ENCODE measurements around the gene GDPD5.

The GDPD5 gene

DNA sequence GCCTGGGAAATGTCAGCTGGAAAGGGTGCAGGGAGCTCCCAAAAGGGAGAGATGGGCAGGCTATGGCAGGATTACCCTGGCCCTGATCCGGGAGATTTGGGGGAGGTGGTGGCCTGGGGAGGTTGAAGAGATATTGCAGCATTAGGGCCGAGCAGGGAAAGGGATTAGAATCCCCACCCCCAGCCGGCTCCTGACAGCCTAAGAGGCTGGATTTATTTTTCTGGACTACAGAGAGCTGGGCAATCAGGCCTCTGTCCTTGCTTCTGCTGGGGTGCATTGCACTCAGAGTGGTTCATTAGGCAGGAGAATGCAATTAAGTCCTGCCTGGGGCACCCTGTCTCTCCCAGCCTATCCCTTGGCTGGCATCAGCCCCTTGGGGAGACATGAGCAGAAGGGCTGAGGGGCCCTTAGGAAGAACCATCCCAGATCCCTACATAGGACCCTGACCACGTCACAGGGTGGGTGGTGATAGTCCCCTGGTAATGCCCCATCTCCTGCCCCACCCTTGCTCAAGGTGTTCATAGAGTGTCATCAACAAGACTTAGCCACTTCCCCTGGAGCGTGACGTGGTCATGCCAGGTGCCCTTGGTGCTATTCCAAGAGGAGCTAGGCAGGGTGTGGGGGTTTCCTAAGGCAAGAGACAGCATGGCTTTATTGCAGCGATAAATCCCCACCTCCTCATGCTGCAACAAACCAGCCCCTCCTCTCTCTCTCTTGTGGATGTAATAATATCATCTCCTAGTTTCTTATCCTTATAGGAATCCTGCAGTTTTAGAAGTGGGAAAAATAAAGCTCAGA, 54.4 kb downstream of the GDPD5 start:
- no peak for DNase-seq (ENCODE audit: low read depth, low spot score)

- no peak for DNase-seq (ENCODE audit: low read depth, low spot score)
Measured at GRCh38 chr11:75470476-75471080, 55.2 kb downstream of the GDPD5 start.

- DNase-seq (ENCODE audit: low read depth, low spot score): no peak
Measured at GRCh38 chr11:75469785-75470405, 55.8 kb downstream of the GDPD5 start.

- peak; percentile 76 for DNase-seq (ENCODE audit: low read depth, low spot score)
Measured at GRCh38 chr11:75468534-75469340, 57.0 kb downstream of the GDPD5 start.

DNA sequence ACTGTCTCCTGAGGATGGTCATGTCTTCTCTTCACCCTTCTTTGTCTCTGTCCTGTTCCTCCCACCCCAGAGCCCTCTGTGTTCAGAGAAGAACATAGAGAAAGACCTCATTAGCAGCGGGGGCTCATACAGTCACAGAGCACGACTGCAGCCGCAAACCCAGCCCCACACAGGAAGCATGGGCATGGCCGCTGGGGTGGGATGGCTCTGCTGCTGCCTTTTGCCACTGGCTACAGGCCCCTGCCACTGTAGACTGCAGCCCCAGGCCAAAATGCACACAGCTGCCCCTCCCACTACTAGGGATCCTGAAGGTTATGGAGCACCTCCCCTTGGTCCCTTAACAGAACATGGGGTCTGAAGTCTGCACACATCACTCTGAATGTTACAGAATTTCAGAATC, 57.9 kb downstream of the GDPD5 start:
- no peak for DNase-seq (ENCODE audit: low read depth, low spot score)

- DNase-seq (ENCODE audit: low read depth, low spot score): no peak
Measured at GRCh38 chr11:75467311-75467710, 58.4 kb downstream of the GDPD5 start.

- peak; percentile 36 for DNase-seq (ENCODE audit: low read depth, low spot score)
Measured at GRCh38 chr11:75465701-75466531, 59.8 kb downstream of the GDPD5 start.

GRCh38 chr11:75463106-75463774, 62.5 kb downstream of the GDPD5 start:
- DNase-seq (ENCODE audit: low read depth, low spot score): peak; percentile 90

- DNase-seq (ENCODE audit: low read depth, low spot score): peak; percentile 76
Measured at GRCh38 chr11:75462117-75462653, 63.6 kb downstream of the GDPD5 start.

DNA sequence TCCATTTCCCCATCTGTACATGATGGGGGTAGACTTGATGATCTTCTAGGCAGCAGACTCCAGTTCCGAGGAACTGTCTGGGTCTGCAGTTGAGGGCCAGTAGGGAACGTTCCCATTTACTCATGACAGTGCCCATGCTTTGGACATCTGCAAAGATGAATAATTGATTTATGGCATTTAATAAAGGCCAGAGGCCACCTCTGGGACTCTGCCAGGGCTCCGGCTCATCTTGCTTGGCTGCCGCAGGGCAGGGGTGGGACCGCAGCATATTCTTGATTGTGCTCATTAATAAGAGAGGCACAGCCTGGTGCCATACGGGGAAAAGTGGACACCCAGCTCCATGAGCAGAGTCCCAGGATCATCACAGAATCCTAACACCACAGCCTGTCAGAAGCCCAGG, 64.6 kb downstream of the GDPD5 start:
- DNase-seq (ENCODE audit: low read depth, low spot score): no peak

DNA sequence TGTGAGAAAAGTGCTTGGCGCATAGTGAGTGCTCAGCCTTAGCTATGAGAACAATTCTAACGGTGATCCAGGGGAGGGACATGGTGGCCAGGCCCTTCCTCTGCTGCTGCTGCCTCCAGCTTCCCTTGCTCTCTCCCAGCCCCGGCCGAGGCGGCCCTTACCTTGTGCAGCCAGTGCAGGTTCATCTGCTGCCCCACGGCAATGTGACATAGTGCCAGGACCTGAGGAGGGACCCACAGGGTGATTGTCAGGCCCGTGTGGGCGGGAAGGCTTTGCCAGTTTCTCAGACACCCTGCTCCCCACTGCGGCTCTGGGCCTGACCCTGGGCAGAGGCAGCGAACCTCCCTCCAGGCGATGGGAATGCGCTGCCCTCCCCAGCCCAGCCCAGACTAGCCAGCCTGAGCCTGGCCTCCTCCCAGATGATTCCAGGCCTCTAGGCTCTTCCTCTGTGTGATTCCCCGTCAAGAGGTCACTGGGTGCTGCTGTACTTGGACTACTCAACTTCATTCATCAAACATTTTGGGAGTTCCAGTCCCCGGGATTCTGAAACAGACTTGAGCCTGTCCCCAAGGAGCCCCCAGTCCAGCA, 69.1 kb downstream of the GDPD5 start:
- no peak for DNase-seq (ENCODE audit: low read depth, low spot score)

GRCh38 chr11:75454987-75455386, 70.8 kb downstream of the GDPD5 start:
- no peak for DNase-seq (ENCODE audit: low read depth, low spot score)

GRCh38 chr11:75453916-75454655, 71.7 kb downstream of the GDPD5 start:
- no peak for DNase-seq (ENCODE audit: low read depth, low spot score)

GRCh38 chr11:75450826-75451821, 74.6 kb downstream of the GDPD5 start:
- DNase-seq (ENCODE audit: low read depth, low spot score): peak; percentile 52

- no peak for DNase-seq (ENCODE audit: low read depth, low spot score)
Measured at GRCh38 chr11:75450236-75450635, 75.5 kb downstream of the GDPD5 start.

GRCh38 chr11:75449776-75450175, 76.0 kb downstream of the GDPD5 start:
- DNase-seq (ENCODE audit: low read depth, low spot score): no peak

DNA sequence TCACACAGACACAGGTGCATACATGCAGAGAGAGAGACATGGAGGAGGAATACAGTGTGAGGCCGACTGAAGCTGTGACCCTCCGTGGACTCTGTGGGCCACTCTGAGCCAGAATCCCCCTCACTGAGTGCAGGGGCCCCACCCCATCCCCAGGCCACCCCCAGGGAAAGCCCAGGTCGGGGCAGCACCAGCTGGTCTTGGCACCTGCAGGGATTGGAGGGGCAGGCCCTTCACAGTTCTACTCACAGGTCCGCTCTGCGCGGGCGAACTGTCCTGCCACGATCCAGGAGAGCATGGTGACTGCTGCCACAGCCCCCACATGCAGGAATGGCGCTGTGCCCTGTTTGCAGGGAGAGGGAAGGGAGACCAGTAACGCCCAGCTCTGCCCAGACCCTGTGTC, 76.5 kb downstream of the GDPD5 start:
- no peak for DNase-seq (ENCODE audit: low read depth, low spot score)

GRCh38 chr11:75447415-75447814, 78.3 kb downstream of the GDPD5 start:
- DNase-seq (ENCODE audit: low read depth, low spot score): no peak

All from ELF-1 (cell line).